AG09309 (cell line): ENCODE data around the gene ORC5.
"Not testable (repeated sequence)": the region's sequence is repeated elsewhere in the genome, so short reads cannot be mapped to it uniquely, and the experiment has no call there.

ENCODE experiments used
- DNase-seq: peaks from one replicate; pipeline ENCODE4 v3.0.0-alpha.2; 2010; ENCODE audit warnings: low read depth
- H3K4me3 ChIP-seq: 2 replicates; pipeline ENCODE4 v1.5.1; 2011; ENCODE audit warnings: mild to moderate bottlenecking, low read depth, low read length, moderate library complexity; ENCODE audit not compliant: control insufficient read depth
- TF ChIP-seq, protein P1 (sequence below): IDR thresholded peaks from 2 replicates; pipeline ENCODE4 v1.5.1; 2011; ENCODE audit warnings: mild to moderate bottlenecking, low read depth, low read length, inconsistent platforms; ENCODE audit not compliant: insufficient read depth, control insufficient read depth; ENCODE audit errors: missing control alignments

The ORC5 gene

GRCh38 chr7:104241538-104242209 lies 33.9 kb upstream of the ORC5 start:
- DNase-seq: no peak
- no peak overlapping the region for H3K4me3 ChIP-seq
- TF ChIP-seq, protein P1, sequence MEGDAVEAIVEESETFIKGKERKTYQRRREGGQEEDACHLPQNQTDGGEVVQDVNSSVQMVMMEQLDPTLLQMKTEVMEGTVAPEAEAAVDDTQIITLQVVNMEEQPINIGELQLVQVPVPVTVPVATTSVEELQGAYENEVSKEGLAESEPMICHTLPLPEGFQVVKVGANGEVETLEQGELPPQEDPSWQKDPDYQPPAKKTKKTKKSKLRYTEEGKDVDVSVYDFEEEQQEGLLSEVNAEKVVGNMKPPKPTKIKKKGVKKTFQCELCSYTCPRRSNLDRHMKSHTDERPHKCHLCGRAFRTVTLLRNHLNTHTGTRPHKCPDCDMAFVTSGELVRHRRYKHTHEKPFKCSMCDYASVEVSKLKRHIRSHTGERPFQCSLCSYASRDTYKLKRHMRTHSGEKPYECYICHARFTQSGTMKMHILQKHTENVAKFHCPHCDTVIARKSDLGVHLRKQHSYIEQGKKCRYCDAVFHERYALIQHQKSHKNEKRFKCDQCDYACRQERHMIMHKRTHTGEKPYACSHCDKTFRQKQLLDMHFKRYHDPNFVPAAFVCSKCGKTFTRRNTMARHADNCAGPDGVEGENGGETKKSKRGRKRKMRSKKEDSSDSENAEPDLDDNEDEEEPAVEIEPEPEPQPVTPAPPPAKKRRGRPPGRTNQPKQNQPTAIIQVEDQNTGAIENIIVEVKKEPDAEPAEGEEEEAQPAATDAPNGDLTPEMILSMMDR: no peak

DNA sequence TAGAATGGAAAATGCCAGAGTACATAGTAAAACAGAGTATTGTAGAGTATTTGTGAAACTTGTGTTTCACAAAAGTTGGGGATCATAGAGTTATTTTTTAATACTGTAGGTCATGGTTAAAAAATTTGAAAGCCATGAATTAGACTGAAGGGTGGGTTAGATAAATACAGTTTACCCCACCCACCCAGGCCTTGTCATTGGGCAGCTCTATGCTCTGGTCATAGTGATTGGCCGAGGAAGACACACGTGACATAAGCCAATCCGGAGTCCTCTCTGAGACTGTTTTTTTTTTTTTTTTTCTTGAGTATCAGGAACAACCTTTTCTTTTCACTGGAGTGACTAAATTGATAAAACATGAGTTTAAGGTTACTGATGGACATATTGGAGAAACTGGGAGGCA lies 33.3 kb upstream of the ORC5 start:
- TF ChIP-seq, protein P1: no peak
- DNase-seq: no peak
- no peak overlapping the region for H3K4me3 ChIP-seq

DNA sequence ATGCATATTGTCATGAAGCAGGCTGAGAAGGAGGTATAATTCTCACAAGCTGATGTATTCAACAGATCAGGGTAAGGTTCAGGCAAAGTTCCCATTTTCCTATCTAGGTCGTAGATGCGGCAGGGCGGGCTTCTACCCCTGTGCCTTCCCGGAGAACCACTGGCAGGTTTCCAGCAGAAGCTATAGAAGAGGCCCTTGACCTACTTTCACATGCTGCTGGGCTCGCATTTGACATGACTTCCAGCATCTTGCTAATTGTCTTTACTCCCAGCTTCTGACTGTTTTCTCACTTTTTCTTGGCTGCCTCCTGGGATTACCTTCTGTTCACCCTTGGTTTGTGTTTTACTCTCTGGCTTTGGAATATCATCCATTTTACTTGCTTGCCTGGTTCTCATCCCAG lies 32.6 kb upstream of the ORC5 start:
- TF ChIP-seq, protein P1: no peak
- DNase-seq: no peak
- H3K4me3 ChIP-seq: no peak overlapping the region

DNA sequence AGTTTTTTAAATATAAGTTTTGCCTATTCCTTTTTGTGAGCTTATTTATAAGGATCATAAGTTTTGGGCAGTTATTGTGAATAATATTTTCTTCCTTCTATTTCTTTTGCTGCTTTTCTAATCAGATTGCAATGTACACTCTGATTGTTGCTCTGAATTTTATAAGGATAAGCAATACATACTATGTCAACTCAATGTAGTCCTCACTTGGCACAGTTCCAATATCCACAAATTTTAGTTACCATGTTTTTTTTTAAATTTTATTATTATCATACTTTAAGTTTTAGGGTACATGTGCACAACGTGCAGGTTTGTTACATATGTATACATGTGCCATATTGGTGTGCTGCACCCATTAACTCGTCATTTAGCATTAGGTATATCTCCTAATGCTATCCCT lies 27.2 kb upstream of the ORC5 start:
- not testable (repeated sequence) for DNase-seq

GRCh38 chr7:104231054-104232046 lies 23.5 kb upstream of the ORC5 start:
- DNase-seq: no peak
- TF ChIP-seq, protein P1: peak; percentile 86

More for the DNA sequence above, 27.2 kb upstream of the ORC5 start:
- not testable (repeated sequence) for H3K4me3 ChIP-seq

GRCh38 chr7:104230606-104231005 lies 22.8 kb upstream of the ORC5 start:
- TF ChIP-seq, protein P1: no peak
- no peak for DNase-seq
- H3K4me3 ChIP-seq: no peak overlapping the region

More at GRCh38 chr7:104231054-104232046, 23.5 kb upstream of the ORC5 start:
- H3K4me3 ChIP-seq: no peak overlapping the region

GRCh38 chr7:104228442-104228841 lies 20.6 kb upstream of the ORC5 start:
- TF ChIP-seq, protein P1: no peak
- no peak overlapping the region for H3K4me3 ChIP-seq

More at GRCh38 chr7:104228442-104228841, 20.6 kb upstream of the ORC5 start:
- DNase-seq: no peak
